GM10248 (cell line): ENCODE results near the gene DTNB.

Experiments
- CTCF ChIA-PET: fragments of 300-600 bp; sonication (Branson Sonifier 250); formaldehyde crosslinking; extraction: SDS; loops from one replicate; lab custom pipeline; 2021; ENCODE audit warnings: antibody characterized with exemption; lab: Yijun Ruan, JAX
- POLR2A ChIA-PET: fragments of 350-650 bp; sonication (Branson Sonifier 250); formaldehyde crosslinking; extraction: SDS; loops from one replicate; lab custom pipeline; 2020; ENCODE audit warnings: antibody characterized with exemption; lab: Yijun Ruan, JAX
- DNase-seq: peaks from one replicate; pipeline ENCODE4 v3.0.0; 2012; ENCODE audit errors: extremely low spot score
- CTCF ChIP-seq: IDR thresholded peaks from 2 replicates; pipeline ENCODE4 v1.5.1; 2012; ENCODE audit warnings: mild to moderate bottlenecking, low read depth; ENCODE audit errors: extremely low read depth, missing control alignments, control extremely low read depth

Gene DTNB

GRCh38 chr2:25372405-25373268 lies 300.7 kb downstream of the DTNB start:
- ChIA-PET POLR2A (interaction anchor here (1.0 kb wide), 1 partner anchor 10 kb away, joined by 11 read pairs; no protein-coding TSS in a partner anchor), CTCF (interaction anchor here (0.8 to 4.6 kb wide), 4 partner anchors 10 to 36 kb away, joined by 3 to 46 read pairs (median 6); no protein-coding TSS in a partner anchor)
- TF ChIP-seq CTCF: no peak
- no peak for DNase-seq

GRCh38 chr2:25371253-25372241 lies 301.8 kb downstream of the DTNB start:
- ChIA-PET CTCF (interaction anchor here (0.6 to 4.6 kb wide), 4 partner anchors 9 to 293 kb away, joined by 3 to 46 read pairs (median 6); no protein-coding TSS in a partner anchor), POLR2A (interaction anchor here (1.0 kb wide), 1 partner anchor 9 kb away, joined by 11 read pairs; no protein-coding TSS in a partner anchor)
- TF ChIP-seq CTCF: no peak
- no peak for DNase-seq

- no peak for DNase-seq
- ChIA-PET CTCF (interaction anchor here (1.0 to 4.6 kb wide), 2 partner anchors 7 to 38 kb away, joined by 3 to 46 read pairs; no protein-coding TSS in a partner anchor), POLR2A (no interaction called here)
These were observed 303.5 kb downstream of the DTNB start for GRCh38 chr2:25369876-25370275.

GRCh38 chr2:25369439-25369838 lies 303.9 kb downstream of the DTNB start:
- POLR2A ChIA-PET: no interaction called here
- no peak for DNase-seq
- no peak for TF ChIP-seq CTCF
- CTCF ChIA-PET: interaction anchor here (1.0 to 1.4 kb wide), 3 partner anchors 17 to 38 kb away, joined by 3 to 5 read pairs (median 3); no protein-coding TSS in a partner anchor

More at GRCh38 chr2:25369876-25370275, 303.5 kb downstream of the DTNB start:
- TF ChIP-seq CTCF: no peak

DNA sequence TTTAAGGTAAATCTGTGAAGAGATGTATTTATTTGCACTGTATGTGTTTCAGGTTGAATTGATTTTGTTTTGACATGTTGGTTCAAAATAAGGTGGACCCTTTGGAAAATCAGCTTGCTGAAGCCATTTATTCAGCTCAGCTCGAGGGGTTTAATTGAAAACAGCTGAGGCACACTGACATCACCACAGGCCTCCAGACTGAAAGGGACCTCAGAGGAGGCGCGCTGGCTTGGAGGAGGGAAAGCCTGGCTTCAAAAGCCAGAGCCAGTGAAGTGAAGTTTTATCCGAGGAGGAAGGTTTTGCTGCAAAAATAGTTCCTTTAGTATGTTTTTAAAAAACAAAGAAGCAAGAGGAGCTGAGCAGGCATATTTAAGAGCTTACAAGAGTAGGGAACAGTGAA lies 304.7 kb downstream of the DTNB start:
- CTCF ChIA-PET: interaction anchor here (1.1 to 5.2 kb wide), 4 partner anchors 9 to 132 kb away, joined by 3 to 70 read pairs (median 4); no protein-coding TSS in a partner anchor
- POLR2A ChIA-PET: no interaction called here
- no peak for TF ChIP-seq CTCF
- DNase-seq: no peak
